HepG2 (cell line): ENCODE measurements around the gene MORN1. TPM values are rescaled to one million over a fixed set of nuclear protein-coding genes. Genes with fewer than 3 reads are reported as not detected.
A peak's percentile ranks its signal among the peaks of the same experiment; 100 is the strongest.

Source experiments
- CENPT ChIP-seq: sonication (generic); formaldehyde crosslinking; IDR thresholded peaks from 2 replicates; pipeline ENCODE4 v1.8.0; 2022; ENCODE audit warnings: low read depth, mild to moderate bottlenecking, moderate library complexity, missing genetic modification reagents
- CERS6 ChIP-seq: sonication (generic); formaldehyde crosslinking; IDR thresholded peaks from 2 replicates; pipeline ENCODE4 v1.5.0; 2020; ENCODE audit warnings: missing genetic modification reagents
- GATA4 ChIP-seq: sonication (generic); IDR thresholded peaks from 2 replicates; pipeline ENCODE4 v1.6.1; 2016; ENCODE audit warnings: antibody characterized with exemption, low read depth, borderline replicate concordance
- HMGA1 ChIP-seq: sonication (generic); formaldehyde crosslinking; conservative IDR thresholded peaks from 2 replicates; pipeline ENCODE4 v1.4.0; 2020; ENCODE audit warnings: missing genetic modification reagents
- JUNB ChIP-seq: sonication (generic); formaldehyde crosslinking; IDR thresholded peaks from 2 replicates; pipeline ENCODE4 v1.8.0; 2022; ENCODE audit warnings: missing genetic modification reagents, mild to moderate bottlenecking, borderline replicate concordance
- KLF11 ChIP-seq: IDR thresholded peaks from 2 replicates; pipeline ENCODE4 v1.6.1; 2016; ENCODE audit warnings: missing compliant biosample characterization
- PHF20 ChIP-seq: sonication (generic); formaldehyde crosslinking; IDR thresholded peaks from 2 replicates; pipeline ENCODE4 v1.5.0; 2020; ENCODE audit warnings: mild to moderate bottlenecking, missing genetic modification reagents
- RBM39 ChIP-seq: fragments of 200-400 bp; formaldehyde crosslinking; IDR thresholded peaks from one replicate; pipeline ENCODE4 v1.6.1; 2018; ENCODE audit warnings: antibody characterized with exemption, mild to moderate bottlenecking, low read depth, low read length; ENCODE audit not compliant: poor library complexity, severe bottlenecking
- SP1 ChIP-seq, 2 experiments: fragments of 450-650 bp in 1 of 2; sonication (generic) in 1 of 2; formaldehyde crosslinking in 1 of 2; IDR thresholded peaks; 2 replicates each; pipeline versions ENCODE4 v1.4.0 to v1.6.1; 2016 to 2020; ENCODE audit warnings: missing genetic modification reagents in 1 of 2
- SP5 ChIP-seq: IDR thresholded peaks from 2 replicates; pipeline ENCODE4 v1.6.1; 2016; ENCODE audit warnings: low read depth, borderline replicate concordance
- SRF ChIP-seq: IDR thresholded peaks from 2 replicates; pipeline ENCODE4 v1.6.1; 2011; ENCODE audit warnings: mild to moderate bottlenecking, low read depth, low read length, moderate library complexity
- SYNCRIP ChIP-seq: fragments of 200-400 bp; formaldehyde crosslinking; IDR thresholded peaks from 2 replicates; pipeline ENCODE4 v1.6.1; 2018; ENCODE audit warnings: mild to moderate bottlenecking, low read depth, low read length; ENCODE audit not compliant: insufficient read depth
- TAF1 ChIP-seq: sonication (generic); formaldehyde crosslinking; IDR thresholded peaks from 2 replicates; pipeline ENCODE4 v1.4.0; 2020; ENCODE audit warnings: missing genetic modification reagents
- ZBTB49 ChIP-seq: sonication (generic); formaldehyde crosslinking; IDR thresholded peaks from 2 replicates; pipeline ENCODE4 v1.4.0; 2020; ENCODE audit warnings: missing genetic modification reagents, borderline replicate concordance
- ZNF790 ChIP-seq: sonication (generic); formaldehyde crosslinking; IDR thresholded peaks from 2 replicates; pipeline ENCODE4 v1.8.0; 2022; ENCODE audit warnings: missing genetic modification reagents, mild to moderate bottlenecking, borderline replicate concordance
- ZXDC ChIP-seq: sonication (generic); formaldehyde crosslinking; IDR thresholded peaks from 2 replicates; pipeline ENCODE4 v1.5.0; 2020; ENCODE audit warnings: mild to moderate bottlenecking, missing genetic modification reagents
- polyA plus RNA-seq, 8 experiments: library from polyadenylated mRNA; depleted of rRNA in 3 of 8; stranded (reverse) in 7 of 8; unstranded in 1 of 8; fragments of >200 nt; fragmentation: Illumina TruSeq in 4 of 8; extraction: Trizol in 4 of 8; gene quantifications; 2 replicates each; pipeline versions ENCODE4 v1.2.1 to v1.2.3, GENCODE V29; 2011 to 2016; ENCODE audit warnings: low read depth in 4 of 8, missing spikeins in 1 of 8, mixed read lengths in 1 of 8; ENCODE audit not compliant: insufficient read depth in 1 of 8
- total RNA-seq, 5 experiments: library from RNA; depleted of rRNA; stranded (reverse); fragments of >200 nt; fragmentation: Illumina TruSeq; extraction: Trizol; gene quantifications; 2 replicates each; pipeline ENCODE4 v1.2.3, GENCODE V29; 2016; ENCODE audit warnings: low read depth in 1 of 5
- TF ChIP-seq, protein P1 (sequence below): sonication (generic); formaldehyde crosslinking; IDR thresholded peaks from 2 replicates; pipeline ENCODE4 v1.4.0; 2020; ENCODE audit warnings: missing genetic modification reagents
- TF ChIP-seq, protein P2 (sequence below): sonication (generic); formaldehyde crosslinking; IDR thresholded peaks from 2 replicates; pipeline ENCODE4 v1.8.1; 2022; ENCODE audit warnings: mild to moderate bottlenecking, missing genetic modification reagents

Gene MORN1
- total and polyA plus RNA-seq, 2 of the 13 experiments (the other 11 are each of a cell fraction or from before 2014, with no cell fraction given): 3.1 to 6.5 TPM

GRCh38 chr1:2314273-2314802 is 77.0 kb downstream of the MORN1 start (continued):
- TF ChIP-seq HMGA1 (CRISPR knock-in tag): no peak
- TF ChIP-seq RBM39: peak; percentile 8
- no peak for TF ChIP-seq SYNCRIP
- TF ChIP-seq, protein P1, sequence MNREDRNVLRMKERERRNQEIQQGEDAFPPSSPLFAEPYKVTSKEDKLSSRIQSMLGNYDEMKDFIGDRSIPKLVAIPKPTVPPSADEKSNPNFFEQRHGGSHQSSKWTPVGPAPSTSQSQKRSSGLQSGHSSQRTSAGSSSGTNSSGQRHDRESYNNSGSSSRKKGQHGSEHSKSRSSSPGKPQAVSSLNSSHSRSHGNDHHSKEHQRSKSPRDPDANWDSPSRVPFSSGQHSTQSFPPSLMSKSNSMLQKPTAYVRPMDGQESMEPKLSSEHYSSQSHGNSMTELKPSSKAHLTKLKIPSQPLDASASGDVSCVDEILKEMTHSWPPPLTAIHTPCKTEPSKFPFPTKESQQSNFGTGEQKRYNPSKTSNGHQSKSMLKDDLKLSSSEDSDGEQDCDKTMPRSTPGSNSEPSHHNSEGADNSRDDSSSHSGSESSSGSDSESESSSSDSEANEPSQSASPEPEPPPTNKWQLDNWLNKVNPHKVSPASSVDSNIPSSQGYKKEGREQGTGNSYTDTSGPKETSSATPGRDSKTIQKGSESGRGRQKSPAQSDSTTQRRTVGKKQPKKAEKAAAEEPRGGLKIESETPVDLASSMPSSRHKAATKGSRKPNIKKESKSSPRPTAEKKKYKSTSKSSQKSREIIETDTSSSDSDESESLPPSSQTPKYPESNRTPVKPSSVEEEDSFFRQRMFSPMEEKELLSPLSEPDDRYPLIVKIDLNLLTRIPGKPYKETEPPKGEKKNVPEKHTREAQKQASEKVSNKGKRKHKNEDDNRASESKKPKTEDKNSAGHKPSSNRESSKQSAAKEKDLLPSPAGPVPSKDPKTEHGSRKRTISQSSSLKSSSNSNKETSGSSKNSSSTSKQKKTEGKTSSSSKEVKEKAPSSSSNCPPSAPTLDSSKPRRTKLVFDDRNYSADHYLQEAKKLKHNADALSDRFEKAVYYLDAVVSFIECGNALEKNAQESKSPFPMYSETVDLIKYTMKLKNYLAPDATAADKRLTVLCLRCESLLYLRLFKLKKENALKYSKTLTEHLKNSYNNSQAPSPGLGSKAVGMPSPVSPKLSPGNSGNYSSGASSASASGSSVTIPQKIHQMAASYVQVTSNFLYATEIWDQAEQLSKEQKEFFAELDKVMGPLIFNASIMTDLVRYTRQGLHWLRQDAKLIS (CRISPR knock-in tag): no peak
- no peak for TF ChIP-seq KLF11 (CRISPR knock-in tag)
- TF ChIP-seq CERS6 (CRISPR knock-in tag): no peak
- peak; percentile 29; the same call in 1 of the 2 replicates for TF ChIP-seq PHF20 (CRISPR knock-in tag)
- no peak for TF ChIP-seq JUNB
- TF ChIP-seq SP1 (IDR thresholded peaks at IDR 0.05): no peak
- peak; percentile 39; the same call in 1 of the 2 replicates for TF ChIP-seq SP1 (CRISPR knock-in tag; IDR thresholded peaks at IDR 0.05)
- no peak for TF ChIP-seq ZXDC (CRISPR knock-in tag)
- no peak for TF ChIP-seq CENPT (CRISPR knock-in tag)
- TF ChIP-seq SRF: no peak
- TF ChIP-seq, protein P2, sequence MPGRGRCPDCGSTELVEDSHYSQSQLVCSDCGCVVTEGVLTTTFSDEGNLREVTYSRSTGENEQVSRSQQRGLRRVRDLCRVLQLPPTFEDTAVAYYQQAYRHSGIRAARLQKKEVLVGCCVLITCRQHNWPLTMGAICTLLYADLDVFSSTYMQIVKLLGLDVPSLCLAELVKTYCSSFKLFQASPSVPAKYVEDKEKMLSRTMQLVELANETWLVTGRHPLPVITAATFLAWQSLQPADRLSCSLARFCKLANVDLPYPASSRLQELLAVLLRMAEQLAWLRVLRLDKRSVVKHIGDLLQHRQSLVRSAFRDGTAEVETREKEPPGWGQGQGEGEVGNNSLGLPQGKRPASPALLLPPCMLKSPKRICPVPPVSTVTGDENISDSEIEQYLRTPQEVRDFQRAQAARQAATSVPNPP (CRISPR knock-in tag): no peak
- TF ChIP-seq TAF1 (CRISPR knock-in tag): peak; percentile 29; the same call in 1 of the 2 replicates
- TF ChIP-seq ZBTB49 (CRISPR knock-in tag): no peak
- TF ChIP-seq GATA4: no peak
- no peak for TF ChIP-seq SP5 (CRISPR knock-in tag)
- TF ChIP-seq ZNF790 (CRISPR knock-in tag): no peak
